HG03432 (cell line): Measurements from ENCODE around the gene TMEM178B.
"Not testable (repeated sequence)": the region's sequence is repeated elsewhere in the genome, so short reads cannot be mapped to it uniquely, and the experiment has no call there.

Experiments
- ATAC-seq: cut with Tn5 transposase; IDR thresholded peaks from one replicate; pipeline ENCODE4 v1.9.1; 2021; ENCODE audit warnings: mild to moderate bottlenecking, moderate library complexity; ENCODE audit not compliant: unreplicated experiment

TMEM178B gene

DNA sequence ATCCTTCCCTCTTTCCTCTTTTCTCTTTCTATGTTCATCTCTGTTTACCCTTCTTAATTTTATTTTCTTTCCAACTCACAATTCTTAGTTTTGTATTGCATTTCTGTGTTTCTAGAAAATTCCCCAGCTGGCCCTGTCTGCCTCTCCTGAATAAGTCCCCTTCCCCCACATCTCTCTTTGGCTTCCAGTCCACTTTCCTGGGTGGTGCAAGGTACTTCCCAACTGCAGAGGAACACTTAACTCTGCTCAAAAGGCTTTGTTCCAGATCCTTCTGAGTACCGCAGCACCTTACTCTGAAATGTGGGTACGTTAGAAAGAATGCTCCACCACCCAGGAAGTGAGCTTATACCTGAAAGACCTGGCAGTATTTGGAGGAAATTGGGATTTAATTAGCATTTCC, 227.0 kb downstream of the TMEM178B start:
- no peak for ATAC-seq

DNA sequence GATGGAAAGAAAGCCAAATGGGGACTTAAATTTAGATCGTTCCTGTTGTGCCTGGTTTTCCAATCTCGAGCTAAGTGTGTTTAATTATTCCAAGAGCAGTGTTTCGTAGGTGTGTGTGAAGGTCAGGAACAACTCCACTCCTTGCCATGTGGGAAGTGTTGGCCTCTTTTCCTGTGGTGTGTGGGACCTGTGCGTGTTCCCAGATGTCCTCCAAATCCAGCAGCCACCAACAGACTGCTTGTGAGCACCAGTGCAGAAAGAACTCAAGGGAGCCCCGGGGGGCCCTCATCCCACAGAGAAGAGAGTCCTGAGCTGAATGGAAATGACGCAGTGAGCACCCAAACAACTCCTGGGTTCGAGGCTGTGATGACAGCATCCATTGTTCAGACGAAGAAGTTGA, 227.7 kb downstream of the TMEM178B start:
- no peak for ATAC-seq

GRCh38 chr7:141302617-141303016, 228.8 kb downstream of the TMEM178B start:
- ATAC-seq = no peak

GRCh38 chr7:141304291-141304690, 230.4 kb downstream of the TMEM178B start:
- no peak for ATAC-seq

DNA sequence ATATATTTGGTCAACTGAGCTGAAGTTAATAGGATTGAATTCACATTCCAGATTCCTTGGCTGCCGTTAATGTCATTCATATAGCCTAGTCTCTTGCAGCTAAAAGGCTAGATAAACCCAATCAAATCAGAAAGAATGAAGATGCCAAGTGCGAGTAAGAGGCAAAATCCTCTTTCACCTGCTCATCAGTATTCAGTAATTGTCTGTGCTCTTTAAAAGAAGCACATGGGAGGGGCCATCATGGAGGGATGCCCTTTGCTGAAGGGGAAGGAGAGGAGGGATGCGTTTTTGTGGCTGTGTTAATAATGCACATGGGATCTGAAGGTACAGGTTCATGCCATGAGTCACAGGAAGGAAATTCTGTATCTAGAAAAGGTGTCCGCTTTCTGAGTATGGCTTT, 232.2 kb downstream of the TMEM178B start:
- no peak for ATAC-seq

DNA sequence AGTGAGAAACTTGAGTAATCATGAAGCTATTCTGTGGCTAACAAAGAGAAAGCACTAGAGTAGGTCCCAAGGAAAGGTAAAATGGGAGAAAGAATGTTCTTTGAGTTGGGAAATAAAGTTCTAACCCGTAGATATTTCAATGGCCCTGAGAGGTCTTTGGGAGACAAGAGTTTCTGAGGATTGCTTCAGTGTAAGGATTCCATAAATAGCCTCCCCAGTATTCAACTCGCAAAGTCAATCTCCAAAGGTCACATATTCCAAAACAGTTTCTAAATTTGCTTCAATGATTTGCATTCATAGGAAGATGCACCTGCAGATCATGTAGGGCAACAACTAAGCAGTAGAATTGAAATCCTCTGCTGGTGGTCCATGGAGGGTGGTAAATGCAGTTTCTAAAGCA, 238.5 kb downstream of the TMEM178B start:
- no peak for ATAC-seq

GRCh38 chr7:141312828-141313521, 239.1 kb downstream of the TMEM178B start:
- ATAC-seq = no peak

DNA sequence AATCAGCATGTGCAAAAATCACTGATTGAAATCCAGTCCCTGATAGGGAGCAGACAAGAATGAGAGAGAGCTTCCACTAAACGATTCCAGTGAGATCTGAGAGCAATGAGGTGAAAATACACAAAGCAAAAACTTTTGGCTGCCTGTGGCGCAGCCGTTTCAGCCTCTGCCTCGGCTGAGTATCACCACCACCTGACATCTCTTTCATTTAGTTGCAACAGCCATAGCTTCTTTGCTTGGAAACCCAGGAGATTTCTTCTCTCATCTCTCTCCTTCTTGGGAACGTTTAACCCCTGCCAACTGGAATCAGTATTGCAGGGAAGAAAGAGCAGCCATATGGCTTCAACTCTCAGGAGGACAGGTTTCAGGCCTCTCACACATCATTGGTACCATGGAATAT, 240.0 kb downstream of the TMEM178B start:
- no peak for ATAC-seq

DNA sequence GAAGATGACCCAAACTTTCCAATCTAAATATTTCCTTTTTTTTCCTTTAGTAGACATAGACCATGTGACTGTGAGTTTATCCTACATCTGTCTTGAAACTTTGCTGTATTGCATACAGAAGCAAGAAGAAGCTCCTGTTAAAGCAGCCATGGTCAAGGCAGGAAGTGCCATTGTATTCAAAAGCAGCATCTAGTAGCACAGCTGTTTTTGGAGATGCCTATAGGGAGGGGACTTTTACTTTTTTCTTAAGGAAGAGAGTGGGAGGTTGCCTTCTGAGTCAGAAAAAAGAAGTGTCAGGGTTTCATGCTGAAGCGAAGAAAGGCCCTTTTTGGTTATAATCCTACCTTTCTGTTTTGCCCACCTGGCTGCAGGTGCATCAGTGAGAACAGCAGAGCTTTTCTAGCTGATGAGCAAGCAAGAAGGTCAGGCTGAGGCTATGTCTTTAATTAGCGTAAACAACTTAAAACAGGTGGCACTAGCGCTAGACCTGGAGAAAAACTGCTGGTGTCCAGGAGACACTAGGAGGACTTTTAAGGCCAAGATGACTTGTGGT, 243.2 kb downstream of the TMEM178B start:
- no peak for ATAC-seq

DNA sequence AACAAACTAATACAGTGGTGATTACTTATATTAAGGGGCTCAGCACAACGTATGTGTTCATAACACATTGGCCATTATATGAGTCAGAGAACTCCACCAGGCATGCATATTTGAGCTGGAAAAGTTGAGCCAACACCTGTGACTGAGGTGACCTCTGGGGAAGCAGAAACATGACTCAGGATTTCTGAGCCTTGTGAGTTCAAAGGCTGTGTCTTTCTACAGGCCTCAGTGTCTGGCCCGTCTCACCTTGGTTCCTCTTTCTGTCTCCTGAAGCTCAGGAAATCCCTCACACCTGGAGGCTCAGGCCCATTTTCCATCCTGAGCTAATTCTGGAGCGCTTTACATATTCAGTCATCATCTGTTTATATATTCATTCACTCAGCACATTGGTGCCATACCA, 246.4 kb downstream of the TMEM178B start:
- no peak for ATAC-seq

- ATAC-seq = no peak
Observed at GRCh38 chr7:141322383-141322782, 248.5 kb downstream of the TMEM178B start.

- ATAC-seq = no peak
Observed at GRCh38 chr7:141323826-141324225, 250.0 kb downstream of the TMEM178B start.

DNA sequence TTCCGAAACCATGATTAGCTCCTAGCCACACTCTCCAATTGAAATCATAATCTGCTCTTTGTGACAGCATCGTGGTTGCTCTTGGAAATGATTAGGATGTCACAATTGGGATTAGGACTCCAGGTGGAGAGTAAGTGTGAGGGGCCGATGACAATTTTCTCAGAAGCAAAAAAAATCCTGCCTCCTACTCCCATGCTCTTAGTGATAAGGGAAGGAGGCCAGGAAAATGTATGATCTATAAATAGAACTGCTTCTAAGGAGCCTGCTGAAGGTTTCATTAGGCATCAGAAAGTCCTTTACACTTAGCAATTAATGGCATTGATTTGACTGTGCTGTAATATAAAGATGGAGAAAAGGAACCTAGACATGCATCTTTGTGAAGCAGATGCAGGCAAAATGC, 251.0 kb downstream of the TMEM178B start:
- no peak for ATAC-seq

DNA sequence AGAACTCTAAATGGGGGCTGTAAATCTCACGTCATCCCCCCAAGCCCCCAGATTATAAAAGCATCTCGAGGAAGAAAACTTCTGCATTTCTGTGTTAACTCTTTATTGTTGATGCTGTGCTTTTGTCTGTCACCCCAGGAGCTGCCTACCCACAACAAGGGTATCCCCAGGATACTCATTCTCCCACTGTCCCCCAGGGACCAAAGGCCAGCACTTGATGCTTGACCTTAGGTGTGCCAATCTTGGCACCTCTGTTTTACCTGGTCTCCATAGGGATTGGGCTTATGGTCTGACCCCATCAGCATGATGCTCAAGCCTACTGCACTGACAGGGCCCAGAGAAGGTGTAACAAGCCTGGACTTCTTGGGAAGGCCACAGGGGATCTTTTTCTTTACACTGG, 251.4 kb downstream of the TMEM178B start:
- ATAC-seq = no peak

DNA sequence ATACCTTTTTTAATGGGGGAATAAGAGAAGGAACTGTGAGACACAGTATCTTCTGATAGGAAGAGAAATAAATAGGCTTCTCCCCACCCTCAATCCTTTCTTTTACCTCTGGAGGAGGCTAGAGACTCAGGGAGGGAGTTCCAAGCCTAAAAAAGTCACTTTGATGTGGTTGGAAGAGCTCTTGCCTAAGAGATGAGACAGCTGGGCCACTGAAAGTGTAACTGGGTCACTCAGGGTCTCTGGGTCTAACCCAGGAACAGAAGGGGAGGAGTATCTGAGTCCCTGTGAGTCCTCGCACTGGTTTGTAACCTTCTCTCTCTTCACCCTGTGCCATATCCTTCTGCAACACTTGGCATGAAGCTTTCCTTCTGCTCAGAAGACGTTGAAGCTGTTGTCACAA, 254.4 kb downstream of the TMEM178B start:
- ATAC-seq = no peak

- ATAC-seq = not testable (repeated sequence)
Observed at GRCh38 chr7:141330285-141330684, 256.4 kb downstream of the TMEM178B start.

GRCh38 chr7:141333459-141333858, 259.6 kb downstream of the TMEM178B start:
- no peak for ATAC-seq

DNA sequence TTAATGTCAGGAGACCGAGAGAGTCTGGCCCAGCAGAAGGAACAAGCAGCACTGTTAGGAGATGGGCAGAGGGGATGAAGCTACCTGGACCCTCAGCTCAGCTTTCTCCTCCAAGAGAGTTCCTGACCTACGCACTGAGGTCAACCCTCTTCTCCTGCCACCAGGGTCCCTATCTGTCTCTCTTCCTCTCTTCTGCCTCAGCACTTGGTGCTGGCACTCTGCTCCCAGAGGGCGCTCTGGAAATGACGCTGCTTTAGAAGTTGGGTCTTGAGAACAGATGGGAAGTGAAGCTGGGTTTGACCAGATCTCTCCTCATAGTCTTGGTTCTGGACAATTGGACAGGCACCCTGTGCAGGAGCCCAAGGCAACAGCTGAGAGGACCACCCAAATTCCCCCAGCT, 261.3 kb downstream of the TMEM178B start:
- ATAC-seq = no peak

DNA sequence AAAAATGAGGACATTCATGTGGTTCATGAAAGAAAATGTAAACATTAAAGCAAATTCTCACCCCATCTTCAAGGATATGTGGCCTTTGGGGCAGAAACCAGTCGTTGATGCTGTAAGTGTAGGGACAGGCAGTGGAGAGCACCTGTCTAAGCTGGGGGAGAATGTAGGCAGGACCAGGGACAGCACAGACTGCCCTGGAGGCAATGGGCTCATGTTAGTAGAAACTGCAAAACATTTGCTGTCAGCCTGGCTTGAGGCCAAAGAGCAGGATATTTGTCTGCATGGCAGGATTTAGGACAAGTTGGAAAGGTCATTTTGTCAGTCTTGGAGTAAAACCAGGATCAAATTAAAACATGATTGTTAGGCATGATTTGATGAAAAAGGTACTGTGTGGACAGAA, 265.7 kb downstream of the TMEM178B start:
- no peak for ATAC-seq

DNA sequence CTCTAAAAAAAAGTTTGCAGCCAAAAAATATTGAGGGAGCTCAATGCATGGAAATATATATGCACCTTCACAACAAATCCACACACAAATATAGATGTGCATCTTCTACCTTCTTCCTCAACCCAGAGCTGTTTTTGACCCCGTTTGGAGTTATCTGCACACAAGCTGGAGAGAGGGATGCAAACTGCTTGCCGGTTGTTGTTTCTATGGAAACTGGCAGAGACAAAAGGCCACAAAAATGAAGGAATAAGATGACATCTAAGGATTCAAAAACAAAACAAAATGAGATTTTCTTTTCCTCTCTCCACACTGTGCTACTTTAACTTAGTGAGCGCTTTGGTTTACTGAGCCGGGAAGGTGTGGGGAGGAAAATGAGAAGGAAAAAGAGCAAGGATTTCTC, 267.1 kb downstream of the TMEM178B start:
- no peak for ATAC-seq

GRCh38 chr7:141342621-141343408, 269.0 kb downstream of the TMEM178B start:
- no peak for ATAC-seq
